ENCODE results near the gene KCNQ1OT1.

- TF ChIP-seq POLR2A (IDR thresholded peaks at IDR 0.05) = no peak
- no peak for TF ChIP-seq CTCF (IDR thresholded peaks at IDR 0.05)
Measured at GRCh38 chr11:2747248-2748027, 47.6 kb upstream of the KCNQ1OT1 start.
